Measurements from ENCODE around the gene DNAI1. TPM values are rescaled to one million over a fixed set of nuclear protein-coding genes. Genes with fewer than 3 reads are reported as not detected.

DNAI1 gene
- total and polyA plus RNA-seq, 2 experiments from 2014 or later, result 0.57 TPM; not detected in 1

- peak; percentile 79 for DNase-seq (ENCODE audit: low spot score)
- 36% methylated on average over 8 of the region's 8 CpGs for WGBS (ENCODE audit: low lambda C conversion rate, missing lambda C conversion rate)
These were observed 35.4 kb downstream of the DNAI1 start for GRCh38 chr9:34493972-34494535.

GRCh38 chr9:34496149-34496712 is 37.6 kb downstream of the DNAI1 start:
- no peak overlapping the region for H3K27ac ChIP-seq
- H4K20me1 ChIP-seq (ENCODE audit: insufficient read depth, poor library complexity, severe bottlenecking), result no peaks in the 10 kb centered on the region
- no peak overlapping the region for H3K4me3 ChIP-seq
- WGBS (ENCODE audit: low lambda C conversion rate, missing lambda C conversion rate), result 79% methylated on average over 6 of the region's 6 CpGs
- no peaks in the 10 kb centered on the region for H3K9me3 ChIP-seq (ENCODE audit: low read depth)
- DNase-seq (ENCODE audit: low spot score), result no peak
- TF ChIP-seq CTCF (IDR thresholded peaks at IDR 0.05; ENCODE audit: poor library complexity) (no peak), EZH2phosphoT487 (IDR thresholded peaks at IDR 0.05; ENCODE audit: low read depth, severe bottlenecking, unreplicated experiment) (no peak), EZH2 (IDR thresholded peaks at IDR 0.05; ENCODE audit: borderline replicate concordance) (no peak)
- no peak overlapping the region for H2AFZ ChIP-seq
- H3K36me3 ChIP-seq (replicated peaks; ENCODE audit: insufficient read depth, low read depth), result no peaks in the 10 kb centered on the region
- H3K4me2 ChIP-seq, result no peak overlapping the region
- H3K4me1 ChIP-seq (ENCODE audit: insufficient read depth), result no peaks in the 10 kb centered on the region
- H3K9me2 ChIP-seq (replicated peaks; ENCODE audit: insufficient read depth), result no peaks in the 10 kb centered on the region
- no peaks in the 10 kb centered on the region for H3K79me2 ChIP-seq
- peaks cover 13% of the 10 kb centered on the region for H3K27me3 ChIP-seq

More at GRCh38 chr9:34493972-34494535, 35.4 kb downstream of the DNAI1 start:
- no peak overlapping the region for H3K4me3 ChIP-seq
- no peaks in the 10 kb centered on the region for H3K9me2 ChIP-seq (replicated peaks; ENCODE audit: insufficient read depth)
- H3K27me3 ChIP-seq, result peaks cover 4% of the 10 kb centered on the region
- H3K9me3 ChIP-seq (ENCODE audit: low read depth), result no peaks in the 10 kb centered on the region
- no peaks in the 10 kb centered on the region for H3K79me2 ChIP-seq
- no peaks in the 10 kb centered on the region for H3K4me1 ChIP-seq (ENCODE audit: insufficient read depth)
- H3K27ac ChIP-seq, result no peak overlapping the region
- no peak overlapping the region for H3K4me2 ChIP-seq
- H4K20me1 ChIP-seq (ENCODE audit: insufficient read depth, poor library complexity, severe bottlenecking), result no peaks in the 10 kb centered on the region
- no peak for TF ChIP-seq EZH2phosphoT487 (IDR thresholded peaks at IDR 0.05; ENCODE audit: low read depth, severe bottlenecking, unreplicated experiment)
- no peak for TF ChIP-seq CTCF (IDR thresholded peaks at IDR 0.05; ENCODE audit: poor library complexity)
- no peak for TF ChIP-seq EZH2 (IDR thresholded peaks at IDR 0.05; ENCODE audit: borderline replicate concordance)
- no peak overlapping the region for H2AFZ ChIP-seq
- H3K36me3 ChIP-seq (replicated peaks; ENCODE audit: insufficient read depth, low read depth), result no peaks in the 10 kb centered on the region

GRCh38 chr9:34498553-34498952 is 39.9 kb downstream of the DNAI1 start:
- 44% methylated on average over 3 of the region's 3 CpGs for WGBS (ENCODE audit: low lambda C conversion rate, missing lambda C conversion rate)
- Histone ChIP-seq H3K36me3 (replicated peaks; ENCODE audit: insufficient read depth, low read depth) (no peaks in the 10 kb centered on the region), H3K9me2 (replicated peaks; ENCODE audit: insufficient read depth) (no peaks in the 10 kb centered on the region), H3K27me3 (peaks cover 13% of the 10 kb centered on the region), H3K4me3 (no peak overlapping the region), H3K79me2 (no peaks in the 10 kb centered on the region), H3K4me1 (ENCODE audit: insufficient read depth) (no peaks in the 10 kb centered on the region), H4K20me1 (ENCODE audit: insufficient read depth, poor library complexity, severe bottlenecking) (no peaks in the 10 kb centered on the region), H3K27ac (no peak overlapping the region), H3K4me2 (no peak overlapping the region), H3K9me3 (ENCODE audit: low read depth) (no peaks in the 10 kb centered on the region), H2AFZ (no peak overlapping the region)
- DNase-seq (ENCODE audit: low spot score), result no peak
- TF ChIP-seq CTCF (IDR thresholded peaks at IDR 0.05; ENCODE audit: poor library complexity) (no peak), EZH2phosphoT487 (IDR thresholded peaks at IDR 0.05; ENCODE audit: low read depth, severe bottlenecking, unreplicated experiment) (no peak), EZH2 (IDR thresholded peaks at IDR 0.05; ENCODE audit: borderline replicate concordance) (no peak)

Data from hepatocyte (in vitro differentiated cells).